Vagina (tissue), 2 donors: ENCODE results near the gene ASAP2.

Experiments used
- POLR2A ChIP-seq, 2 donors: fragments of 450-650 bp; IDR thresholded peaks; one replicate each; pipeline ENCODE4 v1.6.1; 2017; ENCODE audit warnings: antibody characterized with exemption in 2 of 2, mild to moderate bottlenecking in 2 of 2, moderate library complexity in 2 of 2
- POLR2AphosphoS5 ChIP-seq, 2 donors: sonication (generic); formaldehyde crosslinking; IDR thresholded peaks; one replicate each; pipeline ENCODE4 v1.9.0; 2017; ENCODE audit warnings: antibody characterized with exemption in 2 of 2, mild to moderate bottlenecking in 2 of 2, low read depth in 1 of 2; ENCODE audit not compliant: insufficient read depth in 1 of 2
- TF ChIP-seq, protein P1 (sequence below), 3 experiments: fragments of 450-650 bp in 2 of 3; fragments of 200-600 bp in 1 of 3; sonication (generic) in 1 of 3; IDR thresholded peaks; one replicate each; pipeline ENCODE4 v1.5.1; 2017 to 2019; ENCODE audit warnings: antibody characterized with exemption in 3 of 3, mild to moderate bottlenecking in 2 of 3, moderate library complexity in 2 of 3

DNA sequence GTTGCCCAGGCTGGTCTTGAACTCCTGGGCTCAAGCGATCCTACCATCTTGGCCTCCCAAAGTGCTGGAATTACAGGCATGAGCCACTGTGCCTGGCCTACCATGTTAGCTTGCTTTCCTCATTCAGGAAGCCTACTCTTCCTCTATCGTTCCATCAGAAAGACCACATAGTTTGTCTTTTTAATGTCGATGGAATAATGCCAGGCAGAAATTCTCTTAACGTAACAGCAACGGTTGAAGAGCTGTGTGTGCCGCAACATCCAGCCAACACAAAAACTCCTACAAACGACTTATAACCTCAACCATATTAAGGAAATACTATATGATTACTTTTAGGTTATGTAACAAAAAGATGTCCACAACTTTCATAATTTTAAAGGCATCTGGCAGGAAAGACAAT lies 206.2 kb downstream of the ASAP2 start:
- TF ChIP-seq, protein P1, sequence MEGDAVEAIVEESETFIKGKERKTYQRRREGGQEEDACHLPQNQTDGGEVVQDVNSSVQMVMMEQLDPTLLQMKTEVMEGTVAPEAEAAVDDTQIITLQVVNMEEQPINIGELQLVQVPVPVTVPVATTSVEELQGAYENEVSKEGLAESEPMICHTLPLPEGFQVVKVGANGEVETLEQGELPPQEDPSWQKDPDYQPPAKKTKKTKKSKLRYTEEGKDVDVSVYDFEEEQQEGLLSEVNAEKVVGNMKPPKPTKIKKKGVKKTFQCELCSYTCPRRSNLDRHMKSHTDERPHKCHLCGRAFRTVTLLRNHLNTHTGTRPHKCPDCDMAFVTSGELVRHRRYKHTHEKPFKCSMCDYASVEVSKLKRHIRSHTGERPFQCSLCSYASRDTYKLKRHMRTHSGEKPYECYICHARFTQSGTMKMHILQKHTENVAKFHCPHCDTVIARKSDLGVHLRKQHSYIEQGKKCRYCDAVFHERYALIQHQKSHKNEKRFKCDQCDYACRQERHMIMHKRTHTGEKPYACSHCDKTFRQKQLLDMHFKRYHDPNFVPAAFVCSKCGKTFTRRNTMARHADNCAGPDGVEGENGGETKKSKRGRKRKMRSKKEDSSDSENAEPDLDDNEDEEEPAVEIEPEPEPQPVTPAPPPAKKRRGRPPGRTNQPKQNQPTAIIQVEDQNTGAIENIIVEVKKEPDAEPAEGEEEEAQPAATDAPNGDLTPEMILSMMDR (IDR thresholded peaks at IDR 0.05): no peak
- TF ChIP-seq POLR2AphosphoS5 (IDR thresholded peaks at IDR 0.05; ENCODE audit: insufficient read depth in 1 of 2, low read depth in 1 of 2) (no peak), POLR2A (IDR thresholded peaks at IDR 0.05) (no peak)
